Fibroblast of gingiva (primary cell): Measurements from ENCODE around the gene GAK.

Experiments
- DNase-seq: peaks from one replicate; pipeline ENCODE4 v3.0.0-alpha.2; 2011; ENCODE audit warnings: low read depth

Gene GAK

DNA sequence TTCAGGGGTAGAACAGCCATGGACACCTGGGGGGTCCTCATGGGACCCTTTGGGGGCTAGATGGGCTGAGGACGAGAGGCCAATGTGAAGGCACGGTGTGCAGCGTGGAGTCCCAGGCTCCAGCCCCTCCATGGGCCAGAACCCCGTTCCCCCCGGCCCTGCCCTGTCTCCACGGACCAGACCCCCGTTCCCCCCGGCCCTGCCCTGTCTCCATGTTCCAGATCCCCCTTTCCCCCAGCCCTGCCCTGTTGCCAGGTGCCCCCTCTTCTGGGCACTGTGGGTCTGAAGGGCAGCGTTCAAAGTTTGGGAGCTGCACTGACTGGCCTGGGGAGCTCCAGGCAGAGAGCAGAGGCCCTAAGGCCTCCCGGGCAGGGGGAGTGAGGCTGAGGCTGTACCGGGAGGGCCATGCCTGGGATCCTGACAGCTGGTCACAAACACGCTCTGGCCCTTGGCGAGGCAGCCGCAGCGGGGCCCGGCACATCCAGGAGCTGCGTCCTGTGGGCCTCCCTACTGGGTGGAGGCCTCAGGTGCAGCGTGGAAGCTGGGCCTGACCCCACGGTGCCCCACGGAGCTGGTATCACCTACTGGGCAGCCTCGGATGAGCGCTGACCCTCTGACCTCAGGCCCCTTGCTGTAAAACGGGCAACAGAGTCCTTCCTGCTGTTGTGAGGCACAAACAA lies 32.4 kb upstream of the GAK start:
- DNase-seq, result no peak

- DNase-seq, result no peak
Measured at GRCh38 chr4:963276-964225, 31.4 kb upstream of the GAK start.

- DNase-seq, result no peak
Measured at GRCh38 chr4:962231-963208, 30.4 kb upstream of the GAK start.

GRCh38 chr4:961351-962230 lies 29.5 kb upstream of the GAK start:
- no peak for DNase-seq

GRCh38 chr4:960636-961350 lies 28.7 kb upstream of the GAK start:
- DNase-seq, result no peak

GRCh38 chr4:960140-960635 lies 28.1 kb upstream of the GAK start:
- DNase-seq, result no peak

DNA sequence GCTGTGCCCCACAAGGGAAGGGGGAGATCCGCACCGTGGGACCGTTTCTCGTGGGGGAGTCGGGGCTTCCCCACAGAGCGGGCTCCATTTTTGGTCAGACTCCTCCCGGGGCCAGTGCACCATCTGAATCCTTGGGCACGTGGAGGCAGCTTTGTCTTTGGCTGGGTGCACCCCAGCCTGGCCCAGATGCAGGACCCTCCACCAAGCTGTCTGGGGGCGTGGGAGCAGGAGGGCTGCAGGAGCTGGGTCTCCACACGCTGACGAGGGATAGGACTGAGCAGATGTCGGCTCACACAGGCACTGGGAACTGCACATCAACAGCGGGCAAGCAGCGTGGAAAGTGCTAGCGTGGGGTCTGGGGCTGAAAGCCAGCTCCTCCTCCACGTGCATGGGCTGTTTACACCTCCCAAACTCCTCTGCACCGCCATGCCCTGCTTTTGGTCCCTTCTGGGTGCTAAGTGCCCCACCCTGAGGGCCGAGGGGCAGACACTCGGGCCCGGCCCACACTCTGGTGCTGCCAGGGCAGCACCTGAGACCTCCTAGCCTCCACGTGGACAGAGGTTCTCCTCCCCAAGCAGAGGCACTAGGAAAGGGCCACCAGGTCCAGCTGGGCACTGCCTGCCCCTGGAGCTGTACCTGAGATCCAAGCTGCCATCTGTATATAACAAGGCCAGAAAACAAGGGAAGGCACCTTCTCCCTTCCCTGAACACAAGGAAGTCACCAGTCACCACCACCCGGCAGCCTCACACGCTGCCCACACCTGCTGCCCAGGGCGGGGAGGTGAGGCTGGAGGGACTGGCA lies 27.4 kb upstream of the GAK start:
- DNase-seq, result no peak

GRCh38 chr4:958696-959337 lies 26.7 kb upstream of the GAK start:
- DNase-seq, result no peak

DNA sequence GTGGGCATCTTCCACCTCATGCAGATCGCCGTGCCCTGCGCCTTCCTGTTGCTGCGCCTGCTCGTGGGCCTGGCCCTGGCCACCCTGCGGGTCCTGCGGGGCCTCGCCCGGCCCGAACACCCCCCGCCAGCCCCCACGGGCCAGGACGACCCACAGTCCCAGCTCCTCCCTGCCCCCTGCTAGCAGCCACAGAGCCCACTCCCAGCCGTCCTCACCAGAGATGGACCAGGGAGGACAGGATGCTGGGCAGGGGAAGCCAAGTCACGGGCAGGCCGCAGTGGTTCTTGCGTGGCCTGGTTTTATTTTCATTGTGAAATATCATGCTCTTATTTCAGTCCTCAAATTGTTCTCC lies 26.2 kb upstream of the GAK start:
- DNase-seq, result no peak

GRCh38 chr4:957581-958313 lies 25.6 kb upstream of the GAK start:
- DNase-seq, result no peak

GRCh38 chr4:957231-957580 lies 25.1 kb upstream of the GAK start:
- DNase-seq, result no peak

- no peak for DNase-seq
Measured at GRCh38 chr4:956531-957230, 24.6 kb upstream of the GAK start.

GRCh38 chr4:955931-956381 lies 23.8 kb upstream of the GAK start:
- DNase-seq, result no peak

DNA sequence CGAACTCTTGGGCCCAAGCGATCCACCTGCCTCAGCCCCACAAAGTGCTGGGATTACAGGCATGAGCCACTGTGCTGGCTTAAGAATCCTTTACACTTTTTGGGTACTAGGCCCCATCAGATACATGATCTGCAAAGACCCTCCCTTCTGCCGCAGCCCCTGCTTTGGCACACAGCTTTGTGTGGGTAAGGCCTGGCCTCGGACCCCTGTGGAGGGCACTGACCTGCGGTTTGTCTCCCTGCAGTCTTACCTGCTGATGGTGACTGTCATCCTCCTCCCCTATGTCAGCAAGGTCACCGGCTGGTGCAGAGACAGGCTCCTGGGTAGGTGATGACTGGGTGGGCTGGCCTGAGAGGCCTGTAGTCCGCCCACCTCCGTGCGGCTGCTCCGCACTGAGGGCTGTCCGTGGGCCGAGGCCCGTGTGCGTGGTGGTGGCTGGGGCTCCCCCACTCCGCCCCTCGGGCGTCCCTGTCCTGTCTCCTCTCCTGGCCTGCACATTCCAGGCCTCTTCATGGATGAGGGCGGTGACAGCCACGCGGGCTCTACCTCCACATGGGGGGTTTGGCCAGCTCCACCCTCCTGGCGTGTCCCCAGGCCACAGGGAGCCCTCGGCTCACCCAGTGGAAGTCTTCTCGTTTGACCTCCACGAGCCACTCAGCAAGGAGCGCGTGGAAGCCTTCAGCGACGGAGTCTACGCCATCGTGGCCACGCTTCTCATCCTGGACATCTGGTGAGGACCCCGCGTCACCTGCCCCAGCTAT lies 23.2 kb upstream of the GAK start:
- DNase-seq, result no peak

- DNase-seq, result no peak
Measured at GRCh38 chr4:954211-955020, 22.3 kb upstream of the GAK start.

DNA sequence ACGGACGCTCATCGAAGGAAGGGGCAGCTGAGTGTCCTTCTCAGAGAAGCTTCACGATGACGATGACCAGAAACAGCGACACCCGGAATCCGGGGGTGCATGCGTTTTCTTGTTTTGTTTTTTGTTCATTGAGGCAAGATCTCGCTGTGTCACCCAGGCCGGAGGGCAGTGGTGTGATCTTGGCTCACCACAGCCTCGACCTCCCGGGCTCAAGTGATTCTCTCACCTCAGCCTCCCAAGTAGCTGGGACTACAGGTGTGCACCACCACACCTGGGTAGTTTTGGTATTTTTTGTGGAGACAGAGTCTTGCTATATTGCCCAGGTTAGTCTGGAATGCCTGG lies 21.4 kb upstream of the GAK start:
- DNase-seq, result no peak
